ENCODE results near the gene FAM174A. TPM values are rescaled to one million over a fixed set of nuclear protein-coding genes. Genes with fewer than 3 reads are reported as not detected.
A peak's percentile ranks its signal among the peaks of the same experiment; 100 is the strongest.

FAM174A gene
- 1 to 10 TPM; 3.2 TPM for total RNA-seq

GRCh38 chr5:100535060-100536005 is at the start of gene FAM174A:
TSS of gene FAM174A (plus strand) at chr5:100535374. CDS start at chr5:100535531, 157 bp downstream.
- Mint-ChIP-seq H3K36me3 (ENCODE audit: low read depth) (peaks cover 7% of the 10 kb centered on the region), H3K9me3 (peaks cover 15% of the 10 kb centered on the region), H3K27me3 (no peaks in the 10 kb centered on the region), H3K4me3 (peak within 1 kb of the TSS; percentile 90), H3K27ac (peak within 1 kb of the TSS; percentile 89), H3K4me1 (peaks cover 22% of the 10 kb centered on the region)
- DNase-seq, result peak; percentile 96
- ChIA-PET POLR2A (no interaction called here), CTCF (no interaction called here)

DNA sequence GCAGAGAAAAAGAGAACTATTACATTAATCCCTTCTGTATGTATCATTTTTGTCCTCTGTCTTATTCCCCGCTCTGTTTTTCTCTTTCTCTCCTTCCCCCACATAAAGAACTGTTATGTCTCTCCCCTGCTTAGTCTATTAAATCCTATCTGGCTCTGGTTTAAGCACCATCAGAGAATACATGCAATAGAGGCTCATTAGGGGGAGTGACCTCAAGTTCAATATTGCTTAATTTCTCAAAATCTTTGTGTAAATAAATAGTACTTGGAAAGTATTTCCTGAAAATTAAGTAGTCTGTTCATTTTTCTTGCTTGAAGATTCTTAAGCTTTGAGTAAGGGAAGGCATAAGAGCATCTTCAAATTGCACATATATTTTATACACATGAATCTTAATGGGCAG is 41.2 kb upstream of the FAM174A start:
- DNase-seq, result no peak
- Mint-ChIP-seq H3K27me3 (no peaks in the 10 kb centered on the region), H3K36me3 (ENCODE audit: low read depth) (no peaks in the 10 kb centered on the region), H3K4me3 (no peak overlapping the region), H3K4me1 (no peaks in the 10 kb centered on the region), H3K9me3 (peaks cover 5% of the 10 kb centered on the region), H3K27ac (no peak overlapping the region)
- CTCF ChIA-PET, result no interaction called here
- POLR2A ChIA-PET, result no interaction called here

- ChIA-PET CTCF (no interaction called here), POLR2A (no interaction called here)
- Mint-ChIP-seq H3K36me3 (ENCODE audit: low read depth) (no peaks in the 10 kb centered on the region), H3K27ac (no peak overlapping the region), H3K4me3 (no peak overlapping the region), H3K27me3 (no peaks in the 10 kb centered on the region), H3K9me3 (no peaks in the 10 kb centered on the region), H3K4me1 (no peaks in the 10 kb centered on the region)
- no peak for DNase-seq
Observed at GRCh38 chr5:100496296-100496695, 38.9 kb upstream of the FAM174A start.

DNA sequence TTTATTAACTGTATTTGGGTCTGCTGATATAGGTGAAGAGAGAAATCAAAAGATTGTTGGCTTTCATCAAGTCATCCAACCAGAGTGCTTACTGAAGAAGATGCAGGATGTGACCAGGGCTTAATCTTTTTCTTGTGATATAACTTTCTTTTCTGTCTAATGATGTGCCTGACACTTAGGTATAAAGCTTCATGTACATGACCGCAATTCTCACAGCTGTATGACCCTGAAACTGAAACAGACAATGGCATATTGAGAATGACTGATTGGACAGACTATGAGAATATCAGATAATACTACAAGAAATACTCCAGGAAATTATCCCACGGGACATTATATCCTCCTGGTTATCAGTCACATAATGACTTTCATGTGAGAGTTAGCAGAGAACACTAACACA is 32.5 kb upstream of the FAM174A start:
- no peak overlapping the region for H3K27ac Mint-ChIP-seq
- no peaks in the 10 kb centered on the region for H3K4me1 Mint-ChIP-seq
- POLR2A ChIA-PET, result no interaction called here
- H3K27me3 Mint-ChIP-seq, result no peaks in the 10 kb centered on the region
- H3K9me3 Mint-ChIP-seq, result no peaks in the 10 kb centered on the region
- no peak overlapping the region for H3K4me3 Mint-ChIP-seq
- no peak for DNase-seq
- no peaks in the 10 kb centered on the region for H3K36me3 Mint-ChIP-seq (ENCODE audit: low read depth)
- CTCF ChIA-PET, result interaction anchor here (1.5 kb wide), 1 partner anchor 17 kb away, joined by 3 read pairs; no protein-coding TSS in a partner anchor

DNA sequence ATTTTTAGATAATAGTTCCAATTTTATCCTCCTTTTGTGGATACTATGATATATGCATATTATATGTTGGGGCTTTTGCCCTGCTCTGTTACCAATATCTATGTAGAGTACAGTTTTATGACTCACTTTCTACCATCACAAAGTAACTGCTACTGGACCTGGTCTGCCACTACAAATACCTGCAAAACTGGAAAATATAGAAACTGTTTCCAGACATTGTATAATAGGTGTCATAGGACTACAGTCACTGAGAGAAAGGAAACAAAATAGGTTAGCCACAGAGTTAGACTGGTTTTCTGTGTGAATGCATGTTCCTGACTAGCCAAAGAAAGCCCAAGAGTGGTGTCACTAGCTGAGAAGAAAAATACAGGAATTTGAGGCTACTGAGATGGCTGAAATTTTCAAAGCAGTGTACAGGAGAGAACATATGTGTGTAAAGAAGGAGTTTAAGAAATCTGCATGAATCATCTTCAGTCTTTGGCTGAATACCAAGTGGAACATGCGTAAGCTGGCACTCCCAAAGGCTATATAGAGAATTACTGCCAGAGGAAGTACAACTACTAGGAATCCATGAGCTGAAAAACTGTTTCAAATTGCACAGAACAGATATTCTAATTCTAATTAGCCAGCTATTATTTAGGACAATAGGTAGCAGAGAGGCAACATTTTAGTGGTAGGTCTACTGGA is 29.0 kb upstream of the FAM174A start:
- DNase-seq, result no peak
- H3K9me3 Mint-ChIP-seq, result no peaks in the 10 kb centered on the region
- ChIA-PET CTCF (no interaction called here), POLR2A (no interaction called here)
- no peak overlapping the region for H3K27ac Mint-ChIP-seq
- no peaks in the 10 kb centered on the region for H3K36me3 Mint-ChIP-seq (ENCODE audit: low read depth)
- H3K4me3 Mint-ChIP-seq, result no peak overlapping the region
- no peaks in the 10 kb centered on the region for H3K4me1 Mint-ChIP-seq
- H3K27me3 Mint-ChIP-seq, result no peaks in the 10 kb centered on the region

- peaks cover 3% of the 10 kb centered on the region for H3K4me1 Mint-ChIP-seq
- no peak overlapping the region for H3K4me3 Mint-ChIP-seq
- POLR2A ChIA-PET, result no interaction called here
- H3K27ac Mint-ChIP-seq, result no peak overlapping the region
- H3K9me3 Mint-ChIP-seq, result peaks cover 18% of the 10 kb centered on the region
- H3K27me3 Mint-ChIP-seq, result no peaks in the 10 kb centered on the region
- CTCF ChIA-PET, result no interaction called here
- no peak for DNase-seq
- no peaks in the 10 kb centered on the region for H3K36me3 Mint-ChIP-seq (ENCODE audit: low read depth)
Observed at GRCh38 chr5:100516285-100516684, 18.9 kb upstream of the FAM174A start.

GRCh38 chr5:100517301-100517974 is 17.7 kb upstream of the FAM174A start:
- Mint-ChIP-seq H3K9me3 (peaks cover 18% of the 10 kb centered on the region), H3K4me3 (no peak overlapping the region), H3K27me3 (no peaks in the 10 kb centered on the region), H3K4me1 (peaks cover 3% of the 10 kb centered on the region), H3K27ac (no peak overlapping the region), H3K36me3 (ENCODE audit: low read depth) (no peaks in the 10 kb centered on the region)
- POLR2A ChIA-PET, result no interaction called here
- DNase-seq, result no peak
- CTCF ChIA-PET, result no interaction called here

GRCh38 chr5:100518377-100518776 is 16.8 kb upstream of the FAM174A start:
- H3K9me3 Mint-ChIP-seq, result peaks cover 20% of the 10 kb centered on the region
- peaks cover 3% of the 10 kb centered on the region for H3K4me1 Mint-ChIP-seq
- H3K36me3 Mint-ChIP-seq (ENCODE audit: low read depth), result no peaks in the 10 kb centered on the region
- H3K27me3 Mint-ChIP-seq, result no peaks in the 10 kb centered on the region
- ChIA-PET POLR2A (no interaction called here), CTCF (no interaction called here)
- no peak for DNase-seq
- no peak overlapping the region for H3K4me3 Mint-ChIP-seq
- H3K27ac Mint-ChIP-seq, result no peak overlapping the region

GRCh38 chr5:100519075-100519474 is 16.1 kb upstream of the FAM174A start:
- POLR2A ChIA-PET, result no interaction called here
- Mint-ChIP-seq H3K36me3 (ENCODE audit: low read depth) (no peaks in the 10 kb centered on the region), H3K4me1 (peaks cover 3% of the 10 kb centered on the region), H3K4me3 (no peak overlapping the region), H3K27me3 (no peaks in the 10 kb centered on the region), H3K9me3 (peaks cover 20% of the 10 kb centered on the region), H3K27ac (no peak overlapping the region)
- CTCF ChIA-PET, result no interaction called here
- DNase-seq, result no peak

GRCh38 chr5:100520348-100520747 is 14.8 kb upstream of the FAM174A start:
- Mint-ChIP-seq H3K27ac (no peak overlapping the region), H3K36me3 (ENCODE audit: low read depth) (no peaks in the 10 kb centered on the region), H3K27me3 (peaks cover 2% of the 10 kb centered on the region), H3K4me3 (no peak overlapping the region), H3K9me3 (peaks cover 20% of the 10 kb centered on the region), H3K4me1 (peaks cover 3% of the 10 kb centered on the region)
- ChIA-PET CTCF (no interaction called here), POLR2A (interaction anchor here (0.5 kb wide), 1 partner anchor 260 kb away, joined by 3 read pairs; no protein-coding TSS in a partner anchor)
- DNase-seq, result no peak

DNA sequence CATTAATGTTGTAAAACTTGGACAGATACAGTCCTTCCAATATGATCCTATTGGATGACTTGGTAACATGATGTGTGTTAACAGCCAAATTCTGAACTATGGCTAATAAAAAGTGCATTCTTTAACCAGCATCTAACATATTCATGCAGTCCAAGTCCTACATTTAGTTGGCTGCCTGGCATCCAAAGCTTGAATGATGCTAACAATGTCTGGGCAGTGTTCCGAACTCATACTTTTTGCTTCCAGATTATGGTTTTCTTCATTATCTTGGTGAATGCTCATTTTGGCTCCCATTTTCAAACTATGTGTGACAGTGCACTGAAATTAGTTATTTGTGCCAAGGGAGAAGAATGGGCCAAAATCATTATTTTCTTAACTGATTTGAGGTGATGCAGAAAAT is 2.8 kb downstream of the FAM174A start:
- CTCF ChIA-PET, result no interaction called here

DNA sequence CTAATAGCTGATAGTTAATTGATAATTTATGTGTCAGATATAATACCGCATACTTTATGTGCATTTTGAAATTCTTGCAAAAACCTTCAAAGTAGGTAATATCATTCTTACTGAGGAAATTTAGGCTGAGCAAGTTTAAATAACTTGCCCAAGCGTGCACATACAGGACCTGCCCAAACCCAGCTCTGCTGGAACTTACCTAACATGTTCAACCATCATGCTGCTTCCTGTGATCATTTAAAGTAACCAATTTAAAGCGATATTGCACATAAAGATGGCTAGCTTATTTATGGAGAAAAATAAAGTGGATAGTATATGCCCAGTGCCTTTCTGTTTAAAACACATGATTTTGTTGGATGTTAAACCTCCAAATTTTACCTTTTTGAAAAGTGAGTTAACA is 4.3 kb downstream of the FAM174A start:
- Mint-ChIP-seq H3K36me3 (ENCODE audit: low read depth) (peaks cover 3% of the 10 kb centered on the region), H3K4me1 (peaks cover 17% of the 10 kb centered on the region), H3K4me3 (no peak overlapping the region), H3K9me3 (no peaks in the 10 kb centered on the region), H3K27me3 (no peaks in the 10 kb centered on the region), H3K27ac (no peak overlapping the region)
- no peak for DNase-seq
- CTCF ChIA-PET, result no interaction called here
- POLR2A ChIA-PET, result no interaction called here

More for the DNA sequence above, 2.8 kb downstream of the FAM174A start:
- no peak for DNase-seq
- peaks cover 22% of the 10 kb centered on the region for H3K4me1 Mint-ChIP-seq
- peaks cover 3% of the 10 kb centered on the region for H3K36me3 Mint-ChIP-seq (ENCODE audit: low read depth)
- H3K4me3 Mint-ChIP-seq, result no peak overlapping the region
- H3K27me3 Mint-ChIP-seq, result no peaks in the 10 kb centered on the region
- POLR2A ChIA-PET, result no interaction called here
- no peak overlapping the region for H3K27ac Mint-ChIP-seq
- H3K9me3 Mint-ChIP-seq, result no peaks in the 10 kb centered on the region

DNA sequence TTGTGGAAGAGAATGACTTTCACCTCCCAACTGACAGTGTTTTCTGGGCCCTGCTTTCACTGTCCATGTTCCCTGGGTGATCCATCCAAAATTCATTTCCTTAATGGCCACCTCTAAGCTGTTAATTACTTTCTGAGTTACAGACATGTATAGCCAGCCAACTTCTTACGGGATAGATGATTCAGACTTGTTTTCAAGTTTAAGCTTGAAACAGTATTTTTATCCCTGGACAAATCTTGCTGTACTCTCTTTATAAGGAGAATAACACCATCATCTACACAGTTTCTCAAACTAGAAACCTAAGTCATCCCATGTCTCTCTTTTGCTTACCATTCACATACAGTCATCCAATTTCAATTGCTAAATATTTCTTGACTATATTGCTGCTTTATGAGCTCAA is 6.9 kb downstream of the FAM174A start:
- CTCF ChIA-PET, result no interaction called here
- DNase-seq, result no peak
- Mint-ChIP-seq H3K27me3 (no peaks in the 10 kb centered on the region), H3K27ac (no peak overlapping the region), H3K36me3 (ENCODE audit: low read depth) (peaks cover 3% of the 10 kb centered on the region), H3K4me1 (peaks cover 2% of the 10 kb centered on the region), H3K9me3 (no peaks in the 10 kb centered on the region), H3K4me3 (no peak overlapping the region)
- POLR2A ChIA-PET, result interaction anchor here (0.6 kb wide), 1 partner anchor 12 kb away, joined by 5 read pairs; no protein-coding TSS in a partner anchor
